Measurements from ENCODE around the gene ST7. TPM values are rescaled to one million over a fixed set of nuclear protein-coding genes. Genes with fewer than 3 reads are reported as not detected.

The ST7 gene
- total RNA-seq, 1 donor from 2014 or later, result 12.9 TPM

DNA sequence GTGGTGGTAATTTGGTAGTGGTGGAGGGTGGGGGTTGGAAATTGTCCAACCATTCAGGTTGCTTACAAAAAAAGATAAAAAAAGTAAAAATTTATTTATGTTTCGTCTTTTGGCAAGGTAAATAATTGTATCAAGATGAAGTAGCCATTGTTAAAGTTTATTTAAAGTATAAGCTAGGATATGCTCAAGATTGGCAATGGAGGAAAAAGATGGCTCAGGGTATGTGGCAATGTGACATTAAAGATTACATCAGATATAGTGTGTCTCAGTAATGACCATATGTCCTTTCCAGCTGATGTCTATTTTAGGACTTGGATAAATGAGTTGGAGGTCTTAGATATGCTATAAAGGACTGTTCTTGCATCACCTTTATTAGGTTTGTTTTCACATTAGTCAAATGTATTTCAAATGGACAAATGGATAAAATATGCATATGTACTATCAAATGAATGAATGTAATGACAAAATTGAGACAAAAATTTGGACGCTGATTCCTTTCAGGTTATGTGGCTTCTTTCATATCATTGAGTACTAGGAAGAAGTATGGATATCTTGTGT is 60.9 kb downstream of the ST7 start:
- TF ChIP-seq, protein P1, sequence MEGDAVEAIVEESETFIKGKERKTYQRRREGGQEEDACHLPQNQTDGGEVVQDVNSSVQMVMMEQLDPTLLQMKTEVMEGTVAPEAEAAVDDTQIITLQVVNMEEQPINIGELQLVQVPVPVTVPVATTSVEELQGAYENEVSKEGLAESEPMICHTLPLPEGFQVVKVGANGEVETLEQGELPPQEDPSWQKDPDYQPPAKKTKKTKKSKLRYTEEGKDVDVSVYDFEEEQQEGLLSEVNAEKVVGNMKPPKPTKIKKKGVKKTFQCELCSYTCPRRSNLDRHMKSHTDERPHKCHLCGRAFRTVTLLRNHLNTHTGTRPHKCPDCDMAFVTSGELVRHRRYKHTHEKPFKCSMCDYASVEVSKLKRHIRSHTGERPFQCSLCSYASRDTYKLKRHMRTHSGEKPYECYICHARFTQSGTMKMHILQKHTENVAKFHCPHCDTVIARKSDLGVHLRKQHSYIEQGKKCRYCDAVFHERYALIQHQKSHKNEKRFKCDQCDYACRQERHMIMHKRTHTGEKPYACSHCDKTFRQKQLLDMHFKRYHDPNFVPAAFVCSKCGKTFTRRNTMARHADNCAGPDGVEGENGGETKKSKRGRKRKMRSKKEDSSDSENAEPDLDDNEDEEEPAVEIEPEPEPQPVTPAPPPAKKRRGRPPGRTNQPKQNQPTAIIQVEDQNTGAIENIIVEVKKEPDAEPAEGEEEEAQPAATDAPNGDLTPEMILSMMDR (IDR thresholded peaks at IDR 0.05; ENCODE audit: insufficient read depth, low read length, severe bottlenecking), result no peak
- DNase-seq (ENCODE audit: low read depth) (no peak), FAIRE-seq (no peak)
- Histone ChIP-seq H3K27me3 (ENCODE audit: control insufficient read depth, insufficient read depth, low read length) (no peaks in the 10 kb centered on the region), H3K4me3 (ENCODE audit: low read depth, low read length) (no peak overlapping the region), H3K36me3 (ENCODE audit: control insufficient read depth, insufficient read depth, low read length) (no peaks in the 10 kb centered on the region)

DNA sequence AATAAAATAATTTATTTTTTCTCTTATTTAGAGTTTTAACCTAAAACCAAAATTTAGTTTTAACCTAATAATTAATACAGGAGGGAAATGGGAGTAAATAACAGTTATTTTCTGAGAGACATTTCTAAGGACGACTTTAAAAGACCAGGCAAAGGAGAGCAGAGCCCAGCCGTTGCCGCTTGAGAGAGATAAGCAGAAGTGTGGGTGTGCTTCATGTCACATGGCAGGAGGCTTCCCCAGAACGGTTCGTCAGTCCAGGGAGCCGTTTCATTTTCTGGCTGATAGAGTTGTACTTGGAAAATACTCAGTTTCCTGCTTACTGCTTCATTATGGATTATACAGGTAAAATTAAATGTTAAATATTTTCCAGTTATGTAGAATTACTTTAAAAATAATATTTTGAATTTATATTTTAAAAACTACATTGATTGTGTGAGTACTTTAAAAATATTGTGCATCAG is 61.4 kb downstream of the ST7 start:
- no peaks in the 10 kb centered on the region for H3K36me3 ChIP-seq (ENCODE audit: control insufficient read depth, insufficient read depth, low read length)
- DNase-seq (ENCODE audit: low read depth) (peak; percentile 46), FAIRE-seq (no peak)
- H3K4me3 ChIP-seq (ENCODE audit: low read depth, low read length), result peak overlapping the region; percentile 5
- TF ChIP-seq, protein P1 (IDR thresholded peaks at IDR 0.05; ENCODE audit: insufficient read depth, low read length, severe bottlenecking), result no peak
- H3K27me3 ChIP-seq (ENCODE audit: control insufficient read depth, insufficient read depth, low read length), result no peaks in the 10 kb centered on the region

DNA sequence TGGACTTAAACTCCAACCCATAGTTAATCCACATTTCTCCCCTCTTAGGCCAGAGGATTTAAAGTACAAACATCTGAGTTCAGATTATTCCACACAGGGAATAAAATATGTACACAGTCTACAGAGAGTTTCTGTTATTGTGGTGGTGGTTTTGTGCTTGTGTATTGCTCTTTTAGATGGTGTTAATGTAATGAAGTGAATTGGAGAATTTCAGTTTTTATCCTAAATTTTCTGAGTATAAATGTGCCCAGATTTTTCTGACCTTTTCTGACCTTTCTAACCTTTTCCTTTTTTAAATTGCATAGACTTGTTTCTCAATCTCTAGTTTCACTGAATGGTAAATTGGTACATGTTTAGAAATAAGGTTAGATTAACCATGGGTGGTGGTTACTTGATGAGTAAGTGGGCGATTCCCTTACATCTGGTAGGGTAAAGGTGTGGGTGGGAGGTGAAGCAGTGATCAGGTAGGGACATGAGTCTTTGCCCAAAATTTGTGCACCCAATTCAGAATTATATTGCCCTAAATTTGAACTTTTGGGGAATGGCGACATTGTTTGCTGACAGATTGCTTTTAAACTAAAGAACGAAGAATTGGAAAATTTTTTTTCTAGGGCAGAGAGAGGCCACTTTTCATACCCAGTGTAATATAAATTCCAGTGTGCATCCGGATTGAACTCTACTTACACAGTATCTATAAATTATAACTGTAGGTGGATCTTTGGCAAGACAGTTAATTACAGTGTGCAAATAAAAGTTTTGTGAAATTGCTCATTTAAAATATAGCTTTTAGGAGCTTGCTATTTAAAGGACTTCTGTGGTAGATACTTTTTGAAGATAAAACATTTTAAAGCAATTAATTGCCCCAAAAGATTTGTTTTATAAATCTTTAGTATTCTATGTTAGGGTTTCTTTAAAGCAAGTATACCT is 62.2 kb downstream of the ST7 start:
- Histone ChIP-seq H3K27me3 (ENCODE audit: control insufficient read depth, insufficient read depth, low read length) (no peaks in the 10 kb centered on the region), H3K4me3 (ENCODE audit: low read depth, low read length) (no peak overlapping the region), H3K36me3 (ENCODE audit: control insufficient read depth, insufficient read depth, low read length) (no peaks in the 10 kb centered on the region)
- FAIRE-seq (no peak), DNase-seq (ENCODE audit: low read depth) (peak; percentile 47)
- TF ChIP-seq, protein P1 (IDR thresholded peaks at IDR 0.05; ENCODE audit: insufficient read depth, low read length, severe bottlenecking), result no peak

DNA sequence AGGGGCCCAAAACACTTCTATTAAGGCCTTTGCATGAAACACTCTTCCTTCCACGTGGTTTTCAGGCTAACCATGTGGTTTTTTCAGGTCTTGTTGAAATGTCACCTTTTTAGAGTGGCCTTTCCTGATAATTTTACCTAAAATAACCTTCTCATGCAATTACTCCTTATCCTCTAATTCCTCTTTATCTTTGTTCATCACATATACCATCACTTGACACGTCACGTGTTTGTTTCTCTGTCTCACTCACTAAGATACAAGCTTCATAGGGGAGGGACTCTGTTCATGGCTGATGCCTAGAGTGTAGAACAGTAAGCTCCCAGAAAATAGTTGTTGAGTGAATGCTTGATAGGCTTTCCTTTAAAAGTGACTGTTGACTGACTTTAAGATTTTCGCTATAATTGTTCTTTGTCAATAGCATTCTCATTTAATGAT is 63.7 kb downstream of the ST7 start:
- Histone ChIP-seq H3K4me3 (ENCODE audit: low read depth, low read length) (no peak overlapping the region), H3K27me3 (ENCODE audit: control insufficient read depth, insufficient read depth, low read length) (no peaks in the 10 kb centered on the region), H3K36me3 (ENCODE audit: control insufficient read depth, insufficient read depth, low read length) (no peaks in the 10 kb centered on the region)
- TF ChIP-seq, protein P1 (IDR thresholded peaks at IDR 0.05; ENCODE audit: insufficient read depth, low read length, severe bottlenecking), result no peak
- no peak for FAIRE-seq
- DNase-seq (ENCODE audit: low read depth), result no peak

DNA sequence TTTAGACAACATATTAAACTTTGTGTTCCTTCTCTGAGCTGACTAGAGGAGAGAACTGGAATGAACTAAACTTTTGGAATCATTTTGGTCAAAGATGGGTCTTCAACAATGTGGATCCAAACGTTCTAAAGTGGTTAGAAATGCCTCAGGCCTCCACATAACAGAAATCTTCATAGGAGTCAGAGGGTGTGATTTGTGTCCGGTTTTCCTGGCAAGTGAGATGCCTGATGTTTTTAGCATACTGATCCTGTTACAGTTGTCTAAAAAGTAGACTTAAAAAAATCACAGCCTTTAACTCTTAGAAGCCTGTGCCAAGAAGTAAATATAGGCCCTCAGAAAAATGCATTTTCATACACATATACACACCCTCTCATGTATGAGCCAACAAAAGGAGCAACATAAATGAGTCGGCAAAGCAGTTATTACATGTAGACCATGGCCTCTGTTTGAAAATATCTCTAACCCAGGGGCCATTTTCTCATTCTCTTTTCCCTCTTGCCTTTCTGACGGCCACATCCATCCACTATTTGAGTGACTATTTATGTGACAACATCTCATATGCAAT is 64.5 kb downstream of the ST7 start:
- no peak for FAIRE-seq
- Histone ChIP-seq H3K27me3 (ENCODE audit: control insufficient read depth, insufficient read depth, low read length) (no peaks in the 10 kb centered on the region), H3K36me3 (ENCODE audit: control insufficient read depth, insufficient read depth, low read length) (no peaks in the 10 kb centered on the region), H3K4me3 (ENCODE audit: low read depth, low read length) (no peak overlapping the region)
- TF ChIP-seq, protein P1 (IDR thresholded peaks at IDR 0.05; ENCODE audit: insufficient read depth, low read length, severe bottlenecking), result no peak
- DNase-seq (ENCODE audit: low read depth), result no peak

All from bronchial epithelial cell (primary cell).